ENCODE results near the gene DIPK1C. TPM values are rescaled to one million over a fixed set of nuclear protein-coding genes. Genes with fewer than 3 reads are reported as not detected.

The DIPK1C gene
- total RNA-seq, 1 donor from 2014 or later: not detected

- H3K4me3 Mint-ChIP-seq (ENCODE audit: unreplicated experiment): no peak overlapping the region
- peaks cover 6% of the 10 kb centered on the region for H3K27me3 Mint-ChIP-seq (ENCODE audit: low read depth)
- peaks cover 2% of the 10 kb centered on the region for H3K36me3 Mint-ChIP-seq (ENCODE audit: low read depth)
- H3K9me3 Mint-ChIP-seq (ENCODE audit: low read depth): peaks cover 8% of the 10 kb centered on the region
- TF ChIP-seq CTCF (IDR thresholded peaks at IDR 0.05): no peak
- H3K27ac Mint-ChIP-seq (ENCODE audit: unreplicated experiment): no peak overlapping the region
- DNase-seq (ENCODE audit: low spot score): no peak
- no peaks in the 10 kb centered on the region for H3K4me1 Mint-ChIP-seq (ENCODE audit: low read depth)
Measured at GRCh38 chr18:74429096-74429495, 28.0 kb downstream of the DIPK1C start.

GRCh38 chr18:74427442-74428112, 29.5 kb downstream of the DIPK1C start:
- Mint-ChIP-seq H3K36me3 (ENCODE audit: low read depth) (peaks cover 2% of the 10 kb centered on the region), H3K4me3 (ENCODE audit: unreplicated experiment) (no peak overlapping the region), H3K9me3 (ENCODE audit: low read depth) (peaks cover 9% of the 10 kb centered on the region), H3K27me3 (ENCODE audit: low read depth) (peaks cover 6% of the 10 kb centered on the region), H3K27ac (ENCODE audit: unreplicated experiment) (no peak overlapping the region), H3K4me1 (ENCODE audit: low read depth) (no peaks in the 10 kb centered on the region)
- no peak for DNase-seq (ENCODE audit: low spot score)
- no peak for TF ChIP-seq CTCF (IDR thresholded peaks at IDR 0.05)

- no peaks in the 10 kb centered on the region for H3K4me1 Mint-ChIP-seq (ENCODE audit: low read depth)
Measured at GRCh38 chr18:74425876-74426275, 31.2 kb downstream of the DIPK1C start.

GRCh38 chr18:74425161-74425560, 31.9 kb downstream of the DIPK1C start:
- Mint-ChIP-seq H3K27ac (ENCODE audit: unreplicated experiment) (no peak overlapping the region), H3K36me3 (ENCODE audit: low read depth) (peaks cover 2% of the 10 kb centered on the region), H3K4me1 (ENCODE audit: low read depth) (no peaks in the 10 kb centered on the region), H3K27me3 (ENCODE audit: low read depth) (peaks cover 14% of the 10 kb centered on the region), H3K4me3 (ENCODE audit: unreplicated experiment) (no peak overlapping the region), H3K9me3 (ENCODE audit: low read depth) (peaks cover 12% of the 10 kb centered on the region)
- no peak for DNase-seq (ENCODE audit: low spot score)
- no peak for TF ChIP-seq CTCF (IDR thresholded peaks at IDR 0.05)

More at GRCh38 chr18:74425876-74426275, 31.2 kb downstream of the DIPK1C start:
- no peak for TF ChIP-seq CTCF (IDR thresholded peaks at IDR 0.05)
- peaks cover 11% of the 10 kb centered on the region for H3K27me3 Mint-ChIP-seq (ENCODE audit: low read depth)
- H3K4me3 Mint-ChIP-seq (ENCODE audit: unreplicated experiment): no peak overlapping the region
- no peak overlapping the region for H3K27ac Mint-ChIP-seq (ENCODE audit: unreplicated experiment)
- no peak for DNase-seq (ENCODE audit: low spot score)
- H3K9me3 Mint-ChIP-seq (ENCODE audit: low read depth): peaks cover 12% of the 10 kb centered on the region
- peaks cover 2% of the 10 kb centered on the region for H3K36me3 Mint-ChIP-seq (ENCODE audit: low read depth)

- TF ChIP-seq CTCF (IDR thresholded peaks at IDR 0.05): no peak
- peaks cover 12% of the 10 kb centered on the region for H3K9me3 Mint-ChIP-seq (ENCODE audit: low read depth)
- peaks cover 24% of the 10 kb centered on the region for H3K27me3 Mint-ChIP-seq (ENCODE audit: low read depth)
- no peak for DNase-seq (ENCODE audit: low spot score)
- H3K4me3 Mint-ChIP-seq (ENCODE audit: unreplicated experiment): no peak overlapping the region
- no peaks in the 10 kb centered on the region for H3K4me1 Mint-ChIP-seq (ENCODE audit: low read depth)
- no peak overlapping the region for H3K27ac Mint-ChIP-seq (ENCODE audit: unreplicated experiment)
- peaks cover 2% of the 10 kb centered on the region for H3K36me3 Mint-ChIP-seq (ENCODE audit: low read depth)
Measured at GRCh38 chr18:74422541-74422940, 34.6 kb downstream of the DIPK1C start.
